GM20431 (cell line): ENCODE measurements around the gene CTBP2.
"Not testable (repeated sequence)": the region's sequence is repeated elsewhere in the genome, so short reads cannot be mapped to it uniquely, and the experiment has no call there.

Source experiments
- in situ Hi-C: fragments of 300-500 bp; cut with MseI, MboI; formaldehyde crosslinking; loops from one replicate; pipeline ENCODE4 v1.15.0; 2020; ENCODE audit warnings: low sequenced_read_pairs; ENCODE audit not compliant: unreplicated experiment

CTBP2 gene

DNA sequence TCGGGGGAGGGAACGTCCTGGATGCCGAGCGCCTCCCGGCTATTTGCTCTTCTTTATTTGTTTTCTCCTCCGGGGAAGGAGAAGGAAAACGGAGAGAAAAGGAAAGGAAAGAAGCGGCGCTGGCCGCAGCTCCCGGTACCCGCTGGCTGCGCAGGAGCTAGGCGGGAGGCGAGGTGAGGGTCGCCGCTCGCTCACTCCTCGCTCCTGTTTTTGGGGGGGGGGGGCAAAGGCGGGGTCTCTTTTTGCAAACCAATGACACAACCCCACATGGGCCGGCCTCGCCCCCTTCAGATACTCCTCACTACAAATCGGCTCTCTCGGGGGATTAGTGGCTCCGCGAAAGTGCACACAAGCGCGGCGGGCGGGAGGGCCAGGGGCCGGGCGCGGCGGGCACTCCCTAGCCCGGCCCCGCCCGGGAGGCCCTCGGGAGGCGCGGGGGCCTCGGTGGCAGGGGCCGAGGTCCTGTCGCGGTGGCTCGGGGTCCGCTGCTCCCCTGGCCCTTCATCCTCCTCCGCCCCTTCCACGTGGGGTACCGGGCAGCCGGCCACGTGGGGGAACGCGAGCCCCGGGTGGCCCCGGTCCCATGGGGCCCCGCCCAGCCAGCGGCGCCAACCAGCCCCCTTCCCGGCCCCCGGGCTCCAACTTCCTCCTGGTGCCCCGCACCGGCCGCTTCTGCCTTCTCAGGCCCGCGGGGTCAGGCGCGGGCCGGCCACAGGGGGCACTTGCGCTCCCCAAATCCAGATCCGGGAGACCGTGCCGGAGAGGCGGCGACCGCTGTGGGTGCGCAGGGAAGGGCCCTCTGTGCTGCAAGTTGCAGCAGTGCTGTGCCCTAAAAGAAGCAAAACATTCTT, 718 bp upstream of the CTBP2 start:
- in situ Hi-C loops, result no loop called here

DNA sequence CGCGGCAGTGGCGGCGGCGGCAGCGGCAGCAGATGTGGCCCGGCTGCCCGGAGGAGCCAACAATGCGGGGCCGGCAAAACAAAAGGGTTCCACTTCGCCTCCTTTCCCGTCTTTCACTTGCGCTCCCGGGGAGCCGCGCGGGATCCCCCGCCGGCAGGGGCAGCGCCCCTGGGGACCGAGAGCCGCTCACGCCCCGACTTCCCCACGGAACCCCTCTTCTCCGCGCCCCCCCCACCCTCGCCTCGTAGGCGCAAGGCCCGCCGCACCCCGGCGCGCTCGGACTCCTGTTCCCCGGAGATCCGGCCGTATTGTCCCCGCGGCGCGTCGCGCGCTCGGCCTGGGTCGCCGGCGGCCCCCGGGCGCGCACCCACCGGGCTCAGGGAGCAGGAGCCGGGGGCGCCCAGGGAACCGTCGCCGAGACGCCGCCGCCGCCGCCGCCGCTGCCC, 854 bp downstream of the CTBP2 start:
- in situ Hi-C loops, result no loop called here

DNA sequence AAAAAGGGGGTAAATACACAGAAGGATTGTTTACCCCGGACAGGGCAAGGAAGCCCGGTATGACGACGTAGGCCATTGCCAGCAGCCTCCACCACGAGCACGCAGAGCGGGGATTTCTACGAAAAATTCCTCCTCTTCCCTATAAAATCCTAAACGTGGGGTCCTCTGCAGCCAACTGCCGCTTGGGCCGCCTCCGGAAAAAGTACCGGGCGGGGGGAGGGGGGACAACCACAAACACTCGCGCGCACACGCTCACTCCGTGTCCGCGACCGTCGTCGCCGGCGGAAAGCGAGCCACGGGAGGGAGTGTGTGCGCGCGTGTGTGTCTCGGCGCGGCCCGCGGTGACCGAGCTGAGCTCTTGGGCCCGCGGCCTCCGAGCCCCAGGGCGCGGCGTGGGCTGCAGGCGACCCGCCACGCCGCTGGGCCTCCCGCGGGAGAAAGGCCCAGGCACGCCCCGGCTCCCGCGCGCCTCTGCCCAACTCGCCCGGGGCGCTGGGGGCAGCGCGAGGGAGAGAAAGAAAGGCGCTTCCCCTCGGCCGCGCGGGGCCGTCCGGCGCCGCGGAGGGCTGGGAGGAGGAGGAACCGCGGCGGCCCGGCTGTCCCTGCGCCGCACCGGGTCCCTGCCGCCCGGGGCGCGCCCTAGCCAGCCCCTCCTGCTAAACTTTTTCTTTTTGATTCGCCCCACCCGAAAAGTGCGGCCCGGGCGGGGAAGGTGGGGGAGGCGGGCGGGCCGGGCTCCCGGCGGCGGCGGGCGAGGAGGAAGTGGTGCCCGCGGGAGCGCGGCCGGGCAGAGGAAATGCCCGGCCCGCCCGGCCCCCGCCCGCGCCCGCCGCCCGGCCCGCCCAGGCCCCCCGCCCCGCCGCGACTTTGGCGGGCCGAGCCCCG, 1.5 kb downstream of the CTBP2 start:
- in situ Hi-C loops, result no loop called here

DNA sequence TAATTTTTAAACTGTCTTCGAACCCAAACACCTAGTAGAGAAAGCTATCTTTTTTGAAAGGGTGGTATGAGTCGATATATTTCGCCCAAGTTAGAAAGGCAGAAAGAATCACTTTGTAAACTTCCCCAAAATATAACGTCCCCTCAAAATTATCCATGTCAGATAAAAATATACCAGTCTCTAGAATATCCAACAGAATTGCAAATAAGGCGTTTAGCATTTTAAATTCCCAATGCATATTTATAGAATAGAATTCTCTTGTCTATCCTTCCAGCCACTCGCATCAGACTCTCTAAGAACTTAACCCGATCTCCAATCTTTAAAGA, 2.1 kb downstream of the CTBP2 start:
- in situ Hi-C loops, result no loop called here

DNA sequence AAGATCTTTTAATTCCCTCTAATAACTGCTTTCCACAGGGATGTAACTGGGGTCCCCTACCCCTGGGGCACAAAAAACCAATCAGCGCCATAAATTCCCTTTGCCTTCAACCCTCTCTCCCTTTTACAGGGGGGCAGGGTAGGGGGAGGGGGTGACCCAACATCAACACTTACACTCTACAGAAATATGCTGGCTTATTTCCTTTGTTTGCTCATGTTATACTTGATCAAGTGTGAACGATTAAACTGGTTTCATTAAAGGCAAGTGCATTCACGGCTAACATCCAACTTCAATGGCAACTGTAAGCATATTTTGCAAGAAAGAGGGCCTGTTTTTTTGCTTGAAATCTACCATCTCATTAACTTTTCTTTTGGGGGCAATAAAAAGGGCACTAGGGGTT, 2.9 kb downstream of the CTBP2 start:
- in situ Hi-C loops, result no loop called here

DNA sequence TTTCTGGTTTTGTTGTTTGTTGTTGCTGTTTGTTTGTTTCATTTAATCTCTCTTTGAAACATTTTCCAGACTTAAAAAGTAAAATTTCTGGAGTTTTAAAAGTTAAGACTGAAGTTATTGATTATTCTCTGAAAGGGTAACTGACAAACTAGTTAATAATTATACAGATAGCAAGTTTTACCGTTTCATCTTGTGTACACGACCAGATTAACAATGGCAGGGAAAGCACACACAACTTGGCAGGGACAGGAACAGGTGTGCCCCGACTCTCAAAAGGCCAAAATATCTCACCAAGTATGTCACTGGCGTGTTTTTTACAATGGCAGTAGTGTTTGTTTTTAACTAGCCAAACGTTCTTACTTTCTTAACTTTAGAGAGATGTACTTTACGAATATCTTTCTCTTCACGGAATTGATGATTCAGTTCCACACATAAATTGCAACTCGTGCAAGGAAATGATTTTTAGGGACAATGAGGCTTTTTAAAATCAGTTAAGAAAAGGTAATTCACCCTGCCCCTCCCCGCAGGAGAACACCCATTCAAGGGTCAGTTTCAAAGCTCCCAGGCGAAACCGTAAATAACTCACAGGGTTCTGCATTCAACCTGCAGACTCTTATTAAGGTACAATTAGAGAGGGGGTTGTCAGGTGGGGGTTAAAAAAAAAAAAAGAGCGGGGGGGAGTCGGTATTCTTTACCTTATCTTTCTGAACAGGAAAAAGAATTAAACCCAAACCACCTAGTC, 3.5 kb downstream of the CTBP2 start:
- in situ Hi-C loops, result no loop called here

DNA sequence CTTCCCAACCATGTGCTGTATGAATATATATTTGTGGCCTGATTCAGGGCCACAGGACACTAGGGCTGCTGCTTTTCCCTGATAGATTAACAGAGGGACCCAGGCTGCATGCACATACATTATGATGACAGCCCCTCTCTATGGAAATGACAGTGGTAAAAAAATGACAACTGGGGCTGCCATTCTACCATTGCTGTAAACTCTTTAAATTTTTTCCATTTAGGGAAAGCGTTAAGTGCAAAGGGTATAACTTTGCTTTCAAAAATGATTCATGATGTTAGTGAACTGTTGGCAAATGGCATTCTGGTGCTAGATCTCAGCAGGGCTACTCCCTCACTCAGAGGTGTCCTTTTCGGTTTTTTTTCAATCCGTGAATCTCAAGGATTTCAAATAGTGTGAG, 4.2 kb downstream of the CTBP2 start:
- in situ Hi-C loops, result no loop called here

DNA sequence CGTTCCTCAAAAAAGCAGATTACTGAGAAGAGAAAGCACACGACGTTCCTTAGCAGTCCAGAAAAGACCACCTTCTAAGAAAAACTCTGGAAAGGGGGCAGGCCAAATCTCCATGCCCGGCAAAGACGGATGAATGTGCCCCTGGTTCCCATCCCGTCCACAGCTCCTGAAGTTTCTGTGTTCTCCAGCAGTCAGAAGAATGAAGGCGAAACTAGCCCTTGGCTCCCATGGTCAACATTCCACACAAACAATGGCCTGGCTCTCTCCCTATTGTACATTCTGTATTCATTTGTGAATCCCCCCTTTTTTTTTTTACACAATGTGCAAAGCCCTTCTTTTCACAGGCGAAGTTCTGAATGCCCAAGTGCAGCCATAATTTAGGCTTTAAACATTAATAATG, 5.3 kb downstream of the CTBP2 start:
- in situ Hi-C loops, result no loop called here

DNA sequence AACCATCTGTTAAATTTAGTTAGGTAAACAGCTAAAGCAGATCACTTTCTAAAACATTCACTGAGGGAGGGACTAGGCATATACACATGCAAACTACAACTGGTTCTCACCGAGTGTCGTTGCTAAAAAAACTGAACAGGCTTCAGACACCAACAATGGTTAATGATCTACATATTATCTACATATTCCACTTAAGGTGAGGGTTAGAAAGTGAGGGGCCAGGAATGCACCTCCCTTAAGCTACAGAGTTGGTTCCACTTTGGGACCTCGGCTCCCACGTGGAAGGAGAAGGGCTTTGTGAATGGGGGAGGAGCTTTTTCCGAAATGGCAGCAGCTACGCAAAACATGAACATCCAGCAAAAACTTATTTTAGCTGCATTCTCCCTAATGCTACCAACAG, 5.8 kb downstream of the CTBP2 start:
- in situ Hi-C loops, result no loop called here

DNA sequence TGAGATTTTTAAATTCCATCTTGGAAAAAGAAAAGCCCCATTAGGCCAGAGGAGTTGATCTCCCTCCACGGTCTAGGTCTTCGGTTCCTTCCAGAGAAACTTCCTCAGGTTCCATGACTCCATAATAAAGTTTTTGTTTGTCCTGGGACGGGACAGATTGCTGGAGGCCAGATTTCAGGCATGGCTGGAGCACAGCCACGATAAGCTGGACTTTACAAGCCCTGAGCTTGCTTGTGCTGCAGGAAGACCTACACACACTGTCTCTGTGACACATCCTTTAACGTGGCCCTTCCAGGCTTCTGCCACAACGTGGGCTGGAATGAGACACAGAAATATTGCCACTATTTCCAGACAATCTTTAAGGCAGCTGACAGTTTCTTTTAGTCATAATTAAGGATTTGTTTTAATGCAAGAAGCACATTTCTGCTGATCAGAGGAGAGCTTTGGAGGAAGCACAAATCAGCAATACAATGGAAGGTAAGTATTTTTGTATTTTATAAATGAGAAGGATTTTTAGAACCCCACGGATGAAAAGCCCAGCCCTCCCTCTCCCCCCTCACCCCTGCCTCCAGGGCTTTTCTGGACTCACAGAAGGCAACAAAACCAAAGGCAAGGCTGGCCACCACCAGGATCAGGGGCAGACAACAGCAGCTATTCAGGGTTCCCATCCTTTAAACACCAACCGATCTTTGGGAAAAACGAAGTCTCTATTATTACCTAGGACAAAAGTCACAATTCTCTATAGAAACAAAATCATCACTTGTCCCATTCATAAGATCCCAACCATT, 6.5 kb downstream of the CTBP2 start:
- in situ Hi-C loops, result no loop called here

DNA sequence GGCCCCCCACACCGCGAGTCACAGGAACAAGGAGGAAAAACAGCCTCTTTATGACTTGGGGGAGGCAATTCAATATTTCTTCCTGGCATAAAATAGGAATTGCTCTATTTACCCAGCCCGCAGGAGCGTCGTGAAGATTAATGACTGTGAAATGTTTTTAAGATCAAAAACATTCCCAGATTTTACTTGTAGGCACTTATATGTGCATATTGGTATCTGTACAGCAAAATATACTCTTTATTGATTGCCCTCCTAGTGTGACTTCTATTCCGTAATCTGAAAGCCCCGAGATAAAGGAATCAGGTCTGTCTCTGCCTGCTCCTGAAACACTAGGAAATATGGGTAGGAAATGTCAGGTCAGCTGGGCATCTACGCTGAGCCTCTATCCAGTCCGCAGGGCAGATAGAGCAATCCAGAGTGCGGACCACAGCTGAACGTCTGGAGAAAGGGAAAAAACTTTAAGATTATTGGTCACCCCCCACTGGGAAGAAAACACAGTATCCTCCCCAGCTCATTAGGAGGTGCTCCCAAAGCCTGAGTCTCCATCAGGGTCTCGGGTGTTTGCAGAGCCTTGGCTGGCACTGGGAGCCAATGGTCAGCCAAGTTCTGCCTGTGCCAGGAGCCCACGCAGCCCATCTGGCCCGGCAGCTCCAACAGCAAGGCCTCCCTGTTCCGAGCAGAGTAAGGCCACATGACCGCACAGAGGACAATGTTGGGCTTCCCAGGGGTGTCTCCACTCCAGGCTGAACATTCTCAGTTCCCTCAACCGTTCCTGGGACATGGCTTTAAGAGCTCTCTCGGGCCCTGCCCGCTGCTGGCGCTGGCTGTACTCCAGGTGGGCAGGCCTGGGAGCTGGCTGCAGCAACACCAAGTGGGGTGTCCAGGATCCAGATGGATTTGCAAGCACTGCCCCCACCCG, 7.7 kb downstream of the CTBP2 start:
- in situ Hi-C loops, result no loop called here

DNA sequence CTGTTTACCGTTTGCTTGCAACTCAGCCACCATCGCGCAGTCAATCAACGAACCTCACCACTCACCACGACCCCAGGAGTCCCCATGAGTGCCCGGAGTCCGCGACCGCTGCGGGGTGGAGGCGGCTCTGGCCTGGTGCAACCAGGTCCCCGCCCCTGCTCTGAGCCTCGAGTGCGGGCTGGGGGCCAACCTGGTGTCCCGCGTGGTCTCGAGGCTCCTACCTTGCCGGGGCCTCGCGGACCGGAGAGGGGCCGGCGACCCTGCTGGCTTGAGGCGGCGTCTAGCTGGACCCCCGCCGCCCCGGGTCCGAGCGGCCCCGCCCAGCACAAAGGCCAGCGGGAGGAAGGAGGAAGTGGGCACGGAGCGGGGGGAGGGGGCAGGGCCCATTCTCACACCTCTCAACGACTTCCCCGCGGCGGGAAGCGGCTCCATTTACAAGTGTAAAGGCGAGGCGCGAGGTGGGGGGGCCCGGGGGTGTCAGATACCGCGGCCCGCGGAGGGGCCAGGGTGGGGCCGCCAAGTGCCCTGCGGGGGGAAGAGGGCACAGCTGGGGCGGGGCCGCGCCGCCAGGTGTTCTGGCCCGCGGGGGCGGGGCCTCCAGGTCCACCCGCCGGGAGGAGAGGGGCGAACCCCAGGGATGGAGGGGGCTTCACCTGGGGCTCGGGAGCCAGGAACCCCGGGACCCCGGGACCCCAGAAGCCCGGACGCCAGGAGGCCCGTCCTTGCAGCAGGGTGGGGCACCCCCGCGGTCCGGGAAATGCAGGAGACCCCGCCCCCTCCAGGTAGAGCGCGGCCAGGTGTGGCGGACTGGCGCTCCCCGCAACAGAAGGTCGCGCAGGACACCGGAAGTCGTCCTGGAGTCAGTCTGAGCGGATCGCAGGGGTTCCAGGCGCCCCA, 8.6 kb downstream of the CTBP2 start:
- in situ Hi-C loops, result no loop called here

DNA sequence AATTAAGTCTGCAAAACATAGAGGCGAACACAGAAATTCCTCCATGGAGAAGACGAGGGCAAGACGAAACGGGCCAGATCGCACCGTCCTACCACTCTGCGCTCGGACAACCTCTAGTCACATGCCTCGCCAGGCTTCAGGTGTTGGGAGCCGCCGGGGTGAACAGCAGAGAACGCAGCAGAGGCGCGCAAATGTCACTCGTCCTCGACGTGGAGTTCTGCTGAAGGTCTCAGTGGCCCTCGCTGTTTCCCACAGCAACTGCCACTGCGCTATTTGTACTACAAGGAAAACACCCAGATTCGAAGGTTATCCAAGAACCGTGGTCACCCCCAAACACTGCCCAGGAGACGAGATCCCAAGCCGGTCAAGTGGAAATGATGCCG, 9.2 kb downstream of the CTBP2 start:
- in situ Hi-C loops, result no loop called here

DNA sequence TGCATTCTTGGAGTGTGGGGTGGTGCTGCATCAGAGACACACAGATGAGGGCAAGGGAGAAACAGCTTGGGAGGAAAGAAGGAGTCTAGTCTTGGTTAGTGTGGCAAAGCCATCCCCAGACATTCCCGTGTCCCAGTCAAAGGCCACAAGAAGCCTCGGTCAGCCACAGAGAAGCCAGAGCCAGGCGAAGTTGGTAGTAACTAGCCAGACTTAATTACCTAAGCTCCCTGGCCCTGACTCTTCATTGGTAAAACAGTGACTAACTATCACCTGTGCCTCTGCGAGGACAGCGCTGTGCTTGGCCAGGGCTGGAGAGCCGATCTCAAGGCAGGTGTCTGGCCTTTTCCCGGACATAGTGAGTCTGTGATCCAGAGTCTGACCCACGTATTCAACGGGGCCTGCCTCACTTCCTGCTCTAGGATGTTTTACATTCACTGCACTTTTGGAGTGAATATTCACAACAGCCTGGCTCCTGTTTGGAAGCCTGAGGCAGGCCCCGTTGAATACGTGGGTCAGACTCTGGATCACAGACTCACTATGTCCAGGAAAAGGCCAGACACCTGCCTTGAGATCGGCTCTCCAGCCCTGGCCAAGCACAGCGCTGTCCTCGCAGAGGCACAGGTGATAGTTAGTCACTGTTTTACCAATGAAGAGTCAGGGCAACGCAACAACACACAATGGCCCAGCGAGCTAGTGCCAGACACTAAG, 9.8 kb downstream of the CTBP2 start:
- in situ Hi-C loops, result not testable (repeated sequence)

DNA sequence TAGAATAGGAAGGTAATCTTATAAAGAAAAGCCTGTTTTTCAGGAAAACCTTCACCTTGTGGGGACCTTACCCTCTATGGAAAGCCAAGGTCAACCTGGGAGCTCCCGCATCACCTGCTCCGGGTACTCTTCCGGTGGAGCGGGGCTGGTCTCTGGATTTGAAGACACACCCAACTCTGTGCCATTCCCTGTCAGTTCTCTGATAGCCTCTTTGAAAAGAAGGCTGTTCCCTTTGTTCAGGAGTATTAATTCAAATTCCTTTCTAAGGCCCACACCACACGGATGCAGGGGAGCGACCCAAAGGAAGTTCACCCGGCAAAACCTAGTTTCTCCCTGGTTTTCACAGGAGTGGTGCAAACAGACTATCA, 10.7 kb downstream of the CTBP2 start:
- in situ Hi-C loops, result no loop called here

DNA sequence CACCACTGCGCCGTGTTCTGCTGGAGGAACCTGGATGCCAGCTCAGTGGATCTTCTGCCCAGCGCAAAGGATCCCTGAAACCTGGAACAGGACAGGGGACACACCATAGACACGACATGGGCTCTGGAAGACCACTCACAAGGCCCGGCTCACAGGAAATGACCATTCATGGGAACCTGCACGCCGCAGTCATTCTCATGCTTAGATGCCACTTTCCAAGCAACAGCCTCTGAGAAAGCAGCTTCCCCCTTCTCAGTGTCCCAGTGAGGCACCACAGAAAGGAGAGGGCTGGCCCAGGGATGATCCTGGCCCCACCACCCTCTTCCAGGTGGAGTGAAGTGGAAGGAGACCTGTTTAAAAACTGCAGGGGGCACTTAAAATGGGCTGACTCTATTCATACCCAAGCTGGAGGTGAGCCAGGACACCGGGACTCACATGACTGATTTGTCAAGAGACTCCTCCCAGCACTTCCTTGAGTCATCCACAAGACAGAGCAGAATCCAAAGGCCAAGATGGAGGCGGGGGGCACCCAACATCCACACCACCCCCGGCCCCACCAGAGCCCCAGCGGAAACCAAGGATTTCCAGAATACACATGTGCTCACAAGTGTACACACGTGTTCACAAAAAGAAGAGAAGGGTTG, 11.2 kb downstream of the CTBP2 start:
- in situ Hi-C loops, result no loop called here

DNA sequence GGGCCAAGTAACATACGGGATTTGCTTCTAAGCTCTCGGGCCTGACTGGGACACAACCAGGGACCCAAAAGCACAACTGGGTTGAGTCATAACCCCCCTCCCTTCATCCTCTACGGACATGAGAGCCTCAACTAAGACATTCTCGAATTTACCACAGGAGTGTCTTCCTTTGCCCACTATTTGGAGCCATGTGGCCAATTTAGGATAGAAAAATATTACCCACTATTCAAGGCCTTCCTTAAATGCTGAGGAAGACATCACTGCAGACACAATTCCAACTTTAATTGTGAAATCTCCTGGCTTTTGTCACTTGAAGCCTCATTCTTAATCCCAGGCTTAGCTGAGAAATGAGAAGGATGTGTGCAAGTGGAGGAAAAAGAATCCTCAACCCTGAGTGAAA, 11.8 kb downstream of the CTBP2 start:
- in situ Hi-C loops, result no loop called here
